ENCODE data around the gene VCAN. TPM values are rescaled to one million over a fixed set of nuclear protein-coding genes. Genes with fewer than 3 reads are reported as not detected.

Gene VCAN
- total RNA-seq, 2 experiments from 2014 or later = 0.12 to 0.27 TPM

DNA sequence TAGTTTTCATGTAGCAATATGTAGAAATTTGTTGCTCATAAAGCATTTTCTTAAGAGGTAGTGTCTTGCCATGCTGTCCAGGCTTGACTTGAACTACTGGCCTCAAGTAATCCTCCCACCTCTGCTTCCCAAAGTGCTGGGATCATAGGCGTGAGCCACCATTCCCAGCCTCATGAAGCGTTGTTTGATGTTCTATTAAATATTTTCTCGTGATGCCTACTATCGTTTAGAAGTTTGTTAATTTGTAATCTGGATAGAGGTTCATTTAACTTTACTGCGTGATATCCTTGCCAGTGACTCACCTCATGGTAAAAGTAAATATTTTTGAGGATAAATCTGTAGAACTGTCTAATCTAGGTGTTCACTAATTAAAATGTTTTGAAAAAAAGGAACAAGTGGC lies 82.6 kb downstream of the VCAN start:
- no peak overlapping the region for H3K27ac Mint-ChIP-seq
- H3K4me1 Mint-ChIP-seq = no peaks in the 10 kb centered on the region
- POLR2A ChIA-PET = no interaction called here
- no peaks in the 10 kb centered on the region for H3K36me3 Mint-ChIP-seq (ENCODE audit: low read depth)
- no peaks in the 10 kb centered on the region for H3K9me3 Mint-ChIP-seq
- no peak overlapping the region for H3K4me3 Mint-ChIP-seq
- DNase-seq = no peak
- H3K27me3 Mint-ChIP-seq = no peaks in the 10 kb centered on the region
- CTCF ChIA-PET = no interaction called here

DNA sequence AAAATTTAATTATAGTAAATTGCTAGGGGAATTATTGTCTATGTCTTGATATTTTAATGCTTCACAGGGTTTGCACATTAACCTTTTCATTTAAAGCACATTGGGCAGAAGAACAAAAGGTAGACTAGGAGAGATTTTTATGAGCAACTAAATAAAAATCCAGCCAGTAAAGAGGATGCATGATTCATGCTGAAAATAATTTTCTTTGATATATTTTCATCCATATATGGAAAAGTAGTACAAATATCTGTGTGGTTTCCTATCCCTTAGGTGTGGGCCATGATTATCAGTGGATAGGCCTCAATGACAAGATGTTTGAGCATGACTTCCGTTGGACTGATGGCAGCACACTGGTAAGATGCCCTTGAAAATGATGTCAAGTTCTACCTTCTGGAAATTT lies 83.1 kb downstream of the VCAN start:
- Mint-ChIP-seq H3K4me1 (no peaks in the 10 kb centered on the region), H3K9me3 (no peaks in the 10 kb centered on the region), H3K27me3 (no peaks in the 10 kb centered on the region), H3K4me3 (no peak overlapping the region), H3K27ac (no peak overlapping the region), H3K36me3 (ENCODE audit: low read depth) (no peaks in the 10 kb centered on the region)
- ChIA-PET POLR2A (no interaction called here), CTCF (no interaction called here)
- DNase-seq = no peak

DNA sequence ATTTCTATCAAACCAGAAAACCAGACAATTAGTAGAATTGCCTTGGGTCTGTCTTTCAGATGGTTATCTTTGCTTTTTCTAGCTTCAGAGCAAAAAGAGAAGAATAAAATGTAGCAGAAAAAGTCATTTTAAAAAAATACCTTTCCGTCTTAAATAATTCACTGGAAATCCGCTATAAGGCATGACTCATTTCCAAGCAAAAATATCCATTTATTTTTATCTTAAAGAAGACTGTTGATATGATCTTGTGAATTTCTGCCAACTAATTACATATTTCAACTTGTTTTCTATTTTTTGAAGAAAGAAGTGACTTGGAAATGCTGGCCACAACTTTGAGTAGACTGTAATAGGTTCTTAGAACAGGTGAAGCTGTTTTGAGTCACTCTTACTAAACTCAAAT lies 83.7 kb downstream of the VCAN start:
- Mint-ChIP-seq H3K27ac (no peak overlapping the region), H3K4me1 (no peaks in the 10 kb centered on the region), H3K9me3 (no peaks in the 10 kb centered on the region), H3K4me3 (no peak overlapping the region), H3K36me3 (ENCODE audit: low read depth) (no peaks in the 10 kb centered on the region), H3K27me3 (peaks cover under 1% of the 10 kb centered on the region)
- DNase-seq = no peak
- CTCF ChIA-PET = no interaction called here
- POLR2A ChIA-PET = no interaction called here

DNA sequence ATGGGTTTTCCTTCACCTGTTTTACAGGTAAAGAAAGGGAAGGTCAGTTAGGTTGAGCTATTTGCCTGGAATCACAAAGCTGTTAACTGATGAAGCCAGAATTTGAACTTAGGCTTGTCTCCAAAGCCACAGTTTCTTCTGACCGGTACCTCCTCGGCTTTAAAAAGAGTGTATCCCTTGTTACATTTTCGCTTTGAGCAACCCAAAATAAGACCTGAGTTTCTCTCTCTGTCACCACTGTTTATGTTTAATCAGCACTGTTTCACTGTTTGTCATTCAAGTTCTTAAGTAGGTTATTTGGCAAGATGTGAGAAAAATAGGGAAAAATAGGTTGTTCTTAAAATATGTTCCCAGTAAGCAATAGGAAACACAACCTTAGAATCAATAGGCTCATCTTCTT lies 84.6 kb downstream of the VCAN start:
- POLR2A ChIA-PET = no interaction called here
- H3K36me3 Mint-ChIP-seq (ENCODE audit: low read depth) = no peaks in the 10 kb centered on the region
- H3K27me3 Mint-ChIP-seq = peaks cover 8% of the 10 kb centered on the region
- H3K27ac Mint-ChIP-seq = no peak overlapping the region
- CTCF ChIA-PET = no interaction called here
- no peak for DNase-seq
- H3K4me1 Mint-ChIP-seq = no peaks in the 10 kb centered on the region
- H3K9me3 Mint-ChIP-seq = no peaks in the 10 kb centered on the region
- H3K4me3 Mint-ChIP-seq = no peak overlapping the region

DNA sequence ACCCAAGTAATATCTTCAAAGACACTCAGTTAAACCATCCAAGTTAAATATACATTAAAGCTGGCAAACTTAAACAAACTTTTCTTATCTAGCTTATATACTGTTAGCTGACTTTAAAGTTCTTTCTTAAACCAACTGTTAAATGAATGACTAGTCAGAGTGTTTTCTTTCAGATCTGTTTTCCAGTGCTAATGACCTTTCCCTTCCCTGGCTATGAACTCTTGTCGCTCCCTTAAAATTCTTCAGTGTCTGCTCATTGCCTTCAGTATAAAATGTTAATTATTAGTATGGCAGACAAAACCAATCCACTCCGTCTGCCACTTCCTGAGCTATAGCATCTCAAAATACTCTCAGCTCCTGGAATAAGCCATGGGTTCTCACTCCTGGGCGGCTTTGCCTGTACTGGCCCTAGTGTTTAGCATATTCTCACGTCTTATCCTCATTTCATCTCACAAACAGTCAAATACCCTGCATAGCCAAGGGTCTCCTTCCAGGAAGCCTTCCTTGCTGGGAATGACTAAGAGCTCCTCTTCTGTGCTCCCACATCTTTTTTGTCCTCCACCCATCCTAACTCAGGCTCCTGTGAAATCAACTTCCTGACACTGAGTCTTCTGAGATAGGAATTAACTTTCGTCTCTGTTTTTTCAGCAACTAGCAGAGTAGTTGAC lies 87.7 kb downstream of the VCAN start:
- Mint-ChIP-seq H3K27ac (no peak overlapping the region), H3K4me1 (no peaks in the 10 kb centered on the region), H3K9me3 (no peaks in the 10 kb centered on the region), H3K4me3 (no peak overlapping the region), H3K27me3 (peaks cover 18% of the 10 kb centered on the region), H3K36me3 (ENCODE audit: low read depth) (no peaks in the 10 kb centered on the region)
- POLR2A ChIA-PET = interaction anchor here (0.6 kb wide), 1 partner anchor 1265 kb away, joined by 3 read pairs; no protein-coding TSS in a partner anchor
- no peak for DNase-seq
- CTCF ChIA-PET = no interaction called here

DNA sequence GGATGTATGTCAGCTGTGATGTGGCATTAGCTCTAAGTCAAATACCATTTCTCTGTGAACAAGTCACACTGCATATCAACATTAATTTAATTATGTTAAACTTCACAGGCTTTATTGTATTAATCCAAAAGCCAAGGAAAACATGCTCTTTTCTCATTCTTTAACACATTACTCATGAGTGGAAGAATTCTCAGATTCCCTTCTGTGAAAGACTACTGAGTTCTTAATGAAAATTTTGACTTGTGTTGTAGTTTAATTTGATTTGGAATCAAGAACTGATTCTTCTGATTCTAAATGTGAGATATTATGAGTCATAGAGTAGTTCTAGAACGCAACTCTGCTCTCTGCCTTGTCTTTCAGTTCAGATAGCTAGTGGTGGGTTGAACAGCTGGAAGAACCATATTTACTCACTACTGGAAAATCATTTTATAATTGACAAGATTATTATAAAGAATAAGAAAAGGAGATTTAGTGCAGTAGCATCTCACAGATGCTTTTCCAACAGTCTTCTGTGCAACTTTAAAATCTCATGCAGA lies 90.6 kb downstream of the VCAN start:
- Mint-ChIP-seq H3K36me3 (ENCODE audit: low read depth) (no peaks in the 10 kb centered on the region), H3K4me1 (no peaks in the 10 kb centered on the region), H3K27ac (no peak overlapping the region), H3K9me3 (no peaks in the 10 kb centered on the region), H3K4me3 (no peak overlapping the region), H3K27me3 (peaks cover 23% of the 10 kb centered on the region)
- ChIA-PET CTCF (no interaction called here), POLR2A (no interaction called here)
- DNase-seq = no peak

DNA sequence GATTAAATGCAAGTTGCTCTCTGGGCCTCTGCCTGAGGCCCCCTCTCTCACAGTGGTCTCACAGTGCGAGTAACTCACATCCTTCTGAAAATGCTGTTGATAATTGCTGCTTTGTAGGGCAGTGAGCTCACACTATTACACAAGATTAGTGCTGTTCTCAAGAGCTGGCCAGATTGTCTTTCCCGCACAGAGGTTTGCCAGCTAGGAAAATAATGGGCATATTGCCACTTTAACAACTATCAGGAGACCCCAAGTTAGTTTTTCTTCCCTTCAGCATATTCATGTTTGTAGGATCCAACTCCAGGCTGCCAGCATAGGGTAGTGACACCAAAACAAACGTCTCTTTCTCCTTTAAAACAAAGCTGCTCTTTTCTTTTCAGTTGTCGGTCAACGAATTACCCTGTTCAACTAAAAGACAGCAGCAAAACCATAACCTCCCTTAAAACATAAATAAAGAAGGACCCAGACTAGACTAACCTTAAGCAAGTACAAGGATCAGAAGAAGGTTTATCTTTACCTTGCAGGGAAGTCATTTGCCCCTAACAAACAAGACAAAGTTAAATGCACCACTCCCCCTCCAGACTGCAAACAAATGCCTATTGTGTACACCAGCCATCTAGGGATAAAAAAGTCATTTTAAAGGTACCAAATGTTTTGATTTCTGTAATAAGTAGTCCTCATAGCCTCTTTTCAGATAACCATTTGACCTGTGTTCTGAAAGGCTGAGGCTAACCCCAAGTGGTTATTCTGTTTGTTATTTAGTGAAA lies 91.4 kb downstream of the VCAN start:
- Mint-ChIP-seq H3K4me3 (no peak overlapping the region), H3K36me3 (ENCODE audit: low read depth) (no peaks in the 10 kb centered on the region), H3K27ac (no peak overlapping the region), H3K9me3 (no peaks in the 10 kb centered on the region), H3K4me1 (no peaks in the 10 kb centered on the region), H3K27me3 (peaks cover 23% of the 10 kb centered on the region)
- ChIA-PET CTCF (no interaction called here), POLR2A (no interaction called here)
- DNase-seq = no peak

DNA sequence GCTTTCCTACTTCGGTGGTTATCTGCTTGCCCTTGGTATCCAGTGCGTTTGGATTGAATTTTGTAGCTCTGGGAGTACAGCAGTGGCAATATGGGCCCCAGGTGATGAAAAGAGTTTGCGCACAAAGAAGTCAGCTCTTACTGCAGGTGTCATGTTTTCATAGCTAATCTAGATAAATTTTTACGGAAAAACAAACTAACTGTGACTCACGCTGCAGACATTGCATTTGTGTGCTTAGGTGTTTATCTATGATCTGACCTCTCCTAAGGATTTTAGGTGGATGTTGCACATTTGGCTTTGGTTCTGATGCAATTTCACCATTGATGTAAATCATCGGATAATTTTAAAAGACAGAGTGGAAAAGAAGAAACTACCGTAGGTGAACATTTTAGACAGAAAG lies 92.1 kb downstream of the VCAN start:
- no peaks in the 10 kb centered on the region for H3K36me3 Mint-ChIP-seq (ENCODE audit: low read depth)
- H3K27ac Mint-ChIP-seq = no peak overlapping the region
- no peak overlapping the region for H3K4me3 Mint-ChIP-seq
- no peaks in the 10 kb centered on the region for H3K4me1 Mint-ChIP-seq
- peaks cover 23% of the 10 kb centered on the region for H3K27me3 Mint-ChIP-seq
- no peaks in the 10 kb centered on the region for H3K9me3 Mint-ChIP-seq
- ChIA-PET CTCF (no interaction called here), POLR2A (no interaction called here)
- DNase-seq = no peak

DNA sequence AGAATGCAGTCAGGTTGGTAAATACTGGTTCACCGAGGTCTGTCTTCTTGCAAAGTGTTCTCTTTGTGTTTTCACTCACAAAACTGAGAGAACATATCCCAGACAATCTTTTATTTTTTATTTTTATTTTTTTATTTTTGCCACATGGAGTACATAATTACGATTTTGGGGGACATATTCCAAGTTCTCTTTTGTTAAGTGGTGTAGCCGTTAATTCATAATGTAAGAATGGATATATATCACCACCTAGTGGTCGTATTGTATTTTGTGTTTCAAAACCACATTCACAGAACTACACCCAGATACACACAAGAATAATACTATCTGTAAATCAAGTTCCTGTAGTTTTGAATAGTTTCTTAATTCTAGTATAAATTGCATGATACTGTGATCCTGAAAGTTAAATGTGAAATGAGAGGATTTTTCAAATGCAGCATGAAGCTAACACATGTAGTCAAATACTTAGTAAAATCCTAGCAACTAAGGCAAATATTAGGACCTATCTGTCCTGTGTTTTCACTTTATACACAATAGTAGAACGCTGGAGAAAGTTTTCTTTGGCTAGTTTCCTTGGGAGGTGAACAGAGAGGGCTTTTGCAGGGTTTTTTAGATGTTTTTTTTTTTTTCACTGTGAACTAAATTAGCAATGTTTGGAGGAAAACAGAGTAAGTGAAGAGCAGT lies 92.7 kb downstream of the VCAN start:
- Mint-ChIP-seq H3K36me3 (ENCODE audit: low read depth) (no peaks in the 10 kb centered on the region), H3K9me3 (no peaks in the 10 kb centered on the region), H3K4me1 (no peaks in the 10 kb centered on the region), H3K4me3 (no peak overlapping the region), H3K27ac (no peak overlapping the region), H3K27me3 (peaks cover 23% of the 10 kb centered on the region)
- POLR2A ChIA-PET = no interaction called here
- CTCF ChIA-PET = no interaction called here
- DNase-seq = no peak

DNA sequence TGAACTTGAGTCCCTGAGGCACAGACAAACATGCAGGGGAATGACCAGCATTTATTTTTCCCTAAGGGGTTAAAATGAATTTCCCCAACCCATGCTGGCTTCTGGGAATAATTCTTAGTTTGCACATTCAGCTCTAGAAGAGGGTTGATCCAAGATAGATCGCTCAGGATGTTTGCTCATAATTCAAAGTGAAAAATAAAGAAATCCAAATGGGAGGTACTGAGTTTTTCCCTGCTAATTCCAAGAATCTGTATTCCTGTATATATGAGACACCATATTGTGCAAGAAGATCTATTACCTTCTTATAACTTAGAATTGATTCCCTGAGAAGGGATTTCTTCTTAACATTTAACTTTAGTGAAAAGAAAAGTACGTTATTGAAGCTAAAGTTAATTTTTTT lies 96.2 kb downstream of the VCAN start:
- H3K36me3 Mint-ChIP-seq (ENCODE audit: low read depth) = no peaks in the 10 kb centered on the region
- ChIA-PET POLR2A (no interaction called here), CTCF (no interaction called here)
- H3K4me3 Mint-ChIP-seq = no peak overlapping the region
- H3K27me3 Mint-ChIP-seq = peaks cover 20% of the 10 kb centered on the region
- no peaks in the 10 kb centered on the region for H3K9me3 Mint-ChIP-seq
- H3K27ac Mint-ChIP-seq = no peak overlapping the region
- no peaks in the 10 kb centered on the region for H3K4me1 Mint-ChIP-seq
- no peak for DNase-seq

DNA sequence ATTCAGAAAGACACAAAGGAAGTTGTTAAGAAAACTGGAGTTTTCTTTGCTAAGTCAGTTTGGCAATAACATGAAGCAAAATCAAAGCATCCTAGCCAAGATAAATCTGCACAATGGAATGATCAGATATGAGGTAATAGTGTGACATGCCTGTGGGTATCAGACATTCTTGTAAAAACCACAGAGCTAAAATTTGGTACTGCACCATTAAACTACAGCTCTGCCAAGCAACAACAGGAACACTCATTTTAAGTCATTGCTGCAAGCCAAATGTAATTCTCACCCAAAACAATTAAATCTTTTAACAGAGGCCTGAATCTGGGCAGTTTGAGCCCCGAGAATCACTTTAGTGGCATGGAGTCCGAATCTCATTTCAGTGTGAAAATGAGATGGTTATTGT lies 96.6 kb downstream of the VCAN start:
- no peak for DNase-seq
- POLR2A ChIA-PET = no interaction called here
- Mint-ChIP-seq H3K36me3 (ENCODE audit: low read depth) (no peaks in the 10 kb centered on the region), H3K4me1 (no peaks in the 10 kb centered on the region), H3K9me3 (no peaks in the 10 kb centered on the region), H3K27ac (no peak overlapping the region), H3K27me3 (peaks cover 17% of the 10 kb centered on the region), H3K4me3 (no peak overlapping the region)
- CTCF ChIA-PET = no interaction called here

DNA sequence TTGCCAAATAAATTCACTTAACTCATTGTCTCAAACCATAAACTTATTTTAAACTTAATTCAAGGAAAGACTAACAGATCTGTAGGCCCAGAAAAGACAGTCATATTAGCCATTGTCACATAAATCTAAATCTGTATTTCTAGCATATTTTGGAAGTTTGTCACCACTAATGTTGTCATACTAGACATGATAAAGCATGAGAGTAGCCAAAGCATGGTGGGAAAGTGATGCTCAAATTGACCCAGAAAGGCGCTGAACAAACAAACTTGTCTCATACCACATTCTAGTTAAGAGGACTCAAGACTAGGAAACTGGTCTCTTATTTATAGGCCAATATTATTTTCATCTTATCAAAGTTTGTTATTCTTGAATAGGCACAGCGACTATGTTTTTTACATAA lies 99.4 kb downstream of the VCAN start:
- no peak for DNase-seq
- POLR2A ChIA-PET = no interaction called here
- Mint-ChIP-seq H3K27me3 (peaks cover 9% of the 10 kb centered on the region), H3K27ac (no peak overlapping the region), H3K4me1 (no peaks in the 10 kb centered on the region), H3K4me3 (no peak overlapping the region), H3K36me3 (ENCODE audit: low read depth) (no peaks in the 10 kb centered on the region), H3K9me3 (no peaks in the 10 kb centered on the region)
- CTCF ChIA-PET = no interaction called here

DNA sequence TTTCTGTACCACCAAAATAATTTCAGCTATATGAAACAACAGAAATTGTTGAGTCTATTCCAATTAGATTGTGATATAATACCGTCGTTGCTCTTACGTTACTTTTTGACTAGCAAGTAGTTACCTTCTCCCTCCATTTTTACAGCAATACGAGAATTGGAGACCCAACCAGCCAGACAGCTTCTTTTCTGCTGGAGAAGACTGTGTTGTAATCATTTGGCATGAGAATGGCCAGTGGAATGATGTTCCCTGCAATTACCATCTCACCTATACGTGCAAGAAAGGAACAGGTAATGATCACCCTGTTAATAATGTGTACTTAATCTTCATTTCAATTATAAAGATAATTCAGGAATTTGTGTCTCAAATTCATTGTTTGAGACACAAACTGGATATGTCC lies 100.7 kb downstream of the VCAN start:
- no peaks in the 10 kb centered on the region for H3K9me3 Mint-ChIP-seq
- ChIA-PET CTCF (no interaction called here), POLR2A (no interaction called here)
- H3K4me3 Mint-ChIP-seq = no peak overlapping the region
- H3K27me3 Mint-ChIP-seq = peaks cover 13% of the 10 kb centered on the region
- DNase-seq = no peak
- H3K27ac Mint-ChIP-seq = no peak overlapping the region
- H3K4me1 Mint-ChIP-seq = no peaks in the 10 kb centered on the region
- no peaks in the 10 kb centered on the region for H3K36me3 Mint-ChIP-seq (ENCODE audit: low read depth)
